ENCODE measurements around the gene NEURL1B.

DNA sequence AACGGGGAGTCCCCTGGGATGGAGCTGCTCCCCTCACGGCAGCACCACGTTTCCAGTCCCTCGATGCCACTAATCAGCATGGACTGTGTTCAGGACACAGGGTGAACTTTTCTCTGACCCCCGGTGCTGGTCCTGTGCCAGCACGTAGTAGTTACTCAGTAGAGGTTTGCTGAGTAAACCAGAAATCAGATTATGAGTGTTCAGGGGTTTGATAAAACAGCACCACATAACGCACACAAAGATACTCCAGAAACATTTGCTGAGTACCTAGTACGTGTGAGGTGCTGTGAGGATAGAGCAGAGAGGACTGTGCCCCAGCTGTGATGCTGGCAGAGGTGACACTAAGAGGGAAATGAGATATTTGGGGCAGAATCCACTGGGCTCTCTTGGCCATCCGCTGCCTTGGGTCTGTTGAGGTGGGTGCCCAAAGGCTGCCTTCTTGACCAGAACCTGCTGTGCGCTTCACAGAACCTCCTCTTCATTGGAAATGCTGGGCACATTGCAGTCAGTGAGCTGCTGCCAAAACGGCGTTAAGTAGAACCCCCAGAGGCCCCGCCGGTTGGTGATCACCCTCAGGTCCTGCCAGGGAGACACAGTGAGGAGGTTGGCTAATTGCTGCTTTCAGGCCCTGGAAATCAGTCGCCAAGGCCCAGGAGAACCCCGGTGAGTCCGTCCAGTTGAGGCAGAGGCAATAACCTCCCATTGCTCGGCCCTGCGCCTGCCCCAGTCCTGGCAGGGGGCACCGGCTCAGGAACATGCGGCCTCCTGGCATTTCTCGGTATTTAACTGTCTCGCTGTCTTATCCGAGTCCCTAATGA is 49.4 kb downstream of the NEURL1B start:
- no peak for TF ChIP-seq EZH2phosphoT487 (IDR thresholded peaks at IDR 0.05; ENCODE audit: insufficient read depth, low read depth)
- no peak for TF ChIP-seq EZH2 (IDR thresholded peaks at IDR 0.05; ENCODE audit: insufficient read depth, poor library complexity, severe bottlenecking)
